ENCODE results near the gene DACT3.
A peak's percentile ranks its signal among the peaks of the same experiment; 100 is the strongest.

The DACT3 gene

GRCh38 chr19:46610413-46610775 lies 50.6 kb downstream of the DACT3 start:
- no peak for DNase-seq

DNA sequence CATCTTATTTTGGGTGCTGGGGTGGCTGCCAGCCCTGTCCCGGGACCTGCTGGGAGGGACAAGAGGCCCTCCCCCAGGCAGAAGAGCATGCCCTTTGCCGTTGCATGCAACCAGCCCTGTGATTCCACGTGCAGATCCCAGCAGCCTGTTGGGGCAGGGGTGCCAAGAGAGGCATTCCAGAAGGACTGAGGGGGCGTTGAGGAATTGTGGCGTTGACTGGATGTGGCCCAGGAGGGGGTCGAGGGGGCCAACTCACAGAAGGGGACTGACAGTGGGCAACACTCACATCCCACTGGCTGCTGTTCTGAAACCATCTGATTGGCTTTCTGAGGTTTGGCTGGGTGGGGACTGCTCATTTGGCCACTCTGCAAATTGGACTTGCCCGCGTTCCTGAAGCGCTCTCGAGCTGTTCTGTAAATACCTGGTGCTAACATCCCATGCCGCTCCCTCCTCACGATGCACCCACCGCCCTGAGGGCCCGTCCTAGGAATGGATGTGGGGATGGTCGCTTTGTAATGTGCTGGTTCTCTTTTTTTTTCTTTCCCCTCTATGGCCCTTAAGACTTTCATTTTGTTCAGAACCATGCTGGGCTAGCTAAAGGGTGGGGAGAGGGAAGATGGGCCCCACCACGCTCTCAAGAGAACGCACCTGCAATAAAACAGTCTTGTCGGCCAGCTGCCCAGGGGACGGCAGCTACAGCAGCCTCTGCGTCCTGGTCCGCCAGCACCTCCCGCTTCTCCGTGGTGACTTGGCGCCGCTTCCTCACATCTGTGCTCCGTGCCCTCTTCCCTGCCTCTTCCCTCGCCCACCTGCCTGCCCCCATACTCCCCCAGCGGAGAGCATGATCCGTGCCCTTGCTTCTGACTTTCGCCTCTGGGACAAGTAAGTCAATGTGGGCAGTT lies 51.2 kb downstream of the DACT3 start:
- DNase-seq: no peak

- no peak for DNase-seq
These were observed 52.2 kb downstream of the DACT3 start for GRCh38 chr19:46608581-46609345.

GRCh38 chr19:46608178-46608577 lies 52.8 kb downstream of the DACT3 start:
- DNase-seq: no peak

DNA sequence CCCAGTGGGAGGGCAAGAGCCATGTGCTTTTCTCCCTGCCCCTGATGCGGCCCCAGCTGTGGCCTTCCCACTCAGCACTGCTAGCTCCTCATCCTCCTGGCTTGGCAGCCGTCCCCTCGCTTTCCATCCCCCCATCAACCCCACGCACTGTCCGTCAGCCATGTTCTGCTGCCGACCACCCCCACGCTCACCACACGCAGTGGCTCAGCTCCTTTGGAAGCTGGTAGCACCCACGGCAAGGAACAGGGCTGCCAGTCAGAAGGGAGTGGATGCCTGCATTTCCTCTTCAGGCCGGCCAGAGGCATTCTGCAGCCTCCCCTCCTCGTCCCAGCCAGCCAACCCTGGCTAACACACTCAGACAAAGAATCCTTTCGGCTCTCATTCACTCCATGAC lies 53.5 kb downstream of the DACT3 start:
- DNase-seq: peak in 1 of 2 experiments; percentile 50

- DNase-seq: no peak
These were observed 54.1 kb downstream of the DACT3 start for GRCh38 chr19:46606681-46607447.

GRCh38 chr19:46606019-46606418 lies 55.0 kb downstream of the DACT3 start:
- DNase-seq: no peak

- no peak for DNase-seq
These were observed 55.6 kb downstream of the DACT3 start for GRCh38 chr19:46605356-46605821.

DNA sequence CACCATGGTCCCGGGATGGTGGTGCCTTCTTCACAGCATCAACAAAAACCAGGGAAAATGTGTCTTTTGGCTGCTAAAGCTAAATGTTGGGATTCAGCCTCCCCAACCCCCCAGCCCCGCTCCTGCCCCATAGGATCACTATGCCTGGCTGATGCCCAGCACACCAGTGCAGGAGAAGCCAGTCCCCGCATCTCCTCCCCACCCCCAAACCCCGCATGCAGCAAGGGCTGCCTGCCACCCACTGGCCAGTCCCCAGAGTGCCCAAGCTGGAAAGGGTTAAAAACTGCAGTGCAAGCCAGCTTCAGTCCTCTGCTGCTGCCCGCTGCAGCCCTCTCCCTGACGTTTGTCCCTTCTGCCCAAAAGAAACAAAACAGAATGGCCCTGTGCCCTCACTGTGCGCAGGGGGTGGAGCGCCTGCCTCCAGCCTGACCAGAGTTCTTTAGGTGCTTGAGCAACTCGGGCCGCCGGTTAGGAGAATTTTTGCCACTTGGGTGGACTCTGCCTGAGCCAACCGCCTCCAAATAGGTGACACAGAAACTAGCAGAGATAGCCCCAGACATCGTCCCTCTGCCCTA lies 56.1 kb downstream of the DACT3 start:
- no peak for DNase-seq

DNA sequence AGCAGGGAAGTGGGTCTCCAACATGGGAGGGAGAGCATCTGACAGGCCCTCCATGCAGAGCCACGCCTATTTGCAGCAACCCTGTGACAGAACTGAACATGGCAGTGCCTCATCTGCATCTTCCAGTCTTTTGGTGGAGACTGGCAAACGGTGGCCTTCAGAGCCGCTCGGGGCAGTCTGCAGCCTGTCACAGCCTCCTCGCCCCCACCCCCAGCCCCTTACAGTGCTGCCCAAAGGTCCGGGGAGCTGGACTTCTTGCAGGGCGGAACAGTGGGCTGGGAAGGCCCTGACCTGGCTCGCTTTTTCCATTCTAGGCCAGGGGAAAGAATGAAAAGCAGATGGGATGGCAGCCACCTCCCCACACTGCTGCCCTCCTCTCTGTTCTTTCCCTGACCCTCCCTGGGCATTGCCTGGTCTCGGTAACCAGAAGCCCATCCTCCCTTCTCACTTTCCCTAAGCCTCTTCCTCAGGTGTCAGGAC lies 57.2 kb downstream of the DACT3 start:
- no peak for DNase-seq

GRCh38 chr19:46603195-46603637 lies 57.8 kb downstream of the DACT3 start:
- DNase-seq: no peak

DNA sequence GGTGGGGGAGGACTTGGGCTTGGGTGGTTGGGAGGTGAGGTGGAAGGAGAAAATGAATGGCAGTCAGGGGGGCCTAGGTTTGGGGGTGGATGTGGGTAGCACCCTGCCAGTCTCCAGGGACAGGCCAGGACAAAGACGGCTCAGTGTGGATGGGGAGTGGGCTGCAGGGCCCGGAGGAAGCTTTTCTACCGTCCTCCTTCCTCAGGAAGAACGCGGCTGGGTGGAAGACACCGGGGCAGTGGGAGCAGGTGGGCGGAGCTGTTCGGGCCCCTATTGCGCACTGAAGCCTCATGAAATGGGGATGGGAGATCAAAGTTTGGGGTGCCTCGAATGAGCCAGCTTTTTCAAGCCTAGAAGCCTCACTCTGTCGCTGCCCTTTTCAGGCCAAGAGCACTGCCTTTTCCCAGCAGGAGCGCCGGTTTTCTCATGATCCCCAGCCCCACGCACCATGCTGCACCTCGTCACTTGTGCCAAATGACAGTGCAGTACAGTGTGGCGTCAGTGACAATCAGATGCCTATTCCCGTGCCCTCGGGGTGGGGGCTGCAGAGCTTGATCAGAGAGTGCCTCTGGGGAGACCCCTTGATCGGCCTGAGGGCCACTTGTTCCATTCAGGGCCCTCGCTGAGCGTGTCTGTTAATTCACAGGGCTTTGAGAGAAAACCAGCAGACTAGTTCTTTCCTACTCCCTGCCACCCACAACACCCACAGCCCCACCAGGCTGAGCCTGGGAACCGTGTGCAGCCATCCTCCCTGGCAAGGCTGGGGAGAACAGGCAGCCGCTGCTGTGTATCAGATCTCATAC lies 58.4 kb downstream of the DACT3 start:
- DNase-seq: no peak

- DNase-seq: peak in 1 of 2 experiments; percentile 3
These were observed 59.4 kb downstream of the DACT3 start, which contains the start of gene CALM3 for GRCh38 chr19:46601318-46602224. CALM3 (plus strand) TSS chr19:46601330; CDS start chr19:46601435, 105 bp downstream.

- peak; percentile 91 for DNase-seq
These were observed 60.3 kb downstream of the DACT3 start for GRCh38 chr19:46600384-46601317.

DNA sequence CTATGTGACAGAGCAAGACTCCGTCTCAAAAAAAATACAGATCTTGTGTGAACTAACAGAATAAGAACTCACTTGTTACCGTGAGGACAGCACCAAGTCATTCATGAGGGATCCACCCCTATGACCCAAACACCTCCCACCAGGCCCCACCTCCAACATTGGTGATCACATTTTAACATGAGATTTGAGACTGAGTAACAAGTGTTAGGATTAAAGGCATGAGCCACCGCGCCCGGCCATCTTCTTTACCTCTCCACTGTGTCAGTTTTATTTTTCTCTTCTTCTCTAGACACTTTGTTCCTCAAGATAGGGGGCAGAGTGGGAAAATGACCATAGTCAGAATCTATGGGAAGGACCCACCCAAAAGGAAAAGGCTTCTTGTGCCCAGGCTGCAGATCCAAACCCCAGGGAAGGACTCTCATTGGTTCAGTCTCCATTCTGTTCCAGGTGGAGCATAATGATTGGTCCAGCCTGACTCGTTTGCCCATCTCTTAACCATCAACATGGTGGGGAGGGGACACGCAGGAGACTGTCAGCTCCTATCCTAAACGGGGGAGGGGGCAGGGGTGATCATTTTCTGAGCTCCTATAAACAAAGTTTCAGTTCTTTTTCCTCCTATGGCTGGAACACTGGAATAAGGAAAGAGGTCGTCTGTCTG lies 61.1 kb downstream of the DACT3 start:
- DNase-seq: no peak

DNA sequence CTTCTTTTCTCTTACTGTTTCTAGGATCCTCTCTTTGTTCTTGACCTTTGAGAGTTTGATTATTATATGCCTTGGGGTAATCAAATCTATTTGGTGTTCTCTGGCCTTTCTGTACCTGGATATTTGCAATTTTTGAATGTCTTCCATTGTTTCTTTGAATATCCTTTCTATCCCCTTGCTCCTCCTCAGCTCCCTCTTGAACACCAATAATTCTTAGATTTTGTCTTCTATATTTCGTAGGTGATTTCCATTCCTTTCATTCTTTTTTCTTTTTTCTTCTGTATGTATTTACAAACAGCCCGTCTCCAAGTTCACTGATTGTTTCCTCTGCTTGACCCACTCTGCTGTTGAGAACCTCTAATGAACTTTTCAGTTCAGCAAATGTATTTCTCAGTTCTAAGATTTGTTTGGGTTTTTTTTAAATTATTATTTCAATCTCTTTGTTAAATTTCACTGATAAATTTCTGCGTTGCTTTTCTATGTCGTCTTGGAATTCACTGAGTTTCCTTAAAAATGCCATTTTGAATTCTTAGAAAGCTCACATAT lies 62.5 kb downstream of the DACT3 start:
- DNase-seq: no peak

All from Kasumi-1 (cell line).